Hematopoietic multipotent progenitor cell treated with erythropoietin and hydrocortisone succinate and interleukin-3 and kit ligand, for 6 days (in vitro differentiated cells): Measurements from ENCODE around the gene CWC25.
A peak's percentile ranks its signal among the peaks of the same experiment; 100 is the strongest.
"Not testable (repeated sequence)": the region's sequence is repeated elsewhere in the genome, so short reads cannot be mapped to it uniquely, and the experiment has no call there.

ENCODE experiments used
- DNase-seq: peaks from one replicate; pipeline ENCODE4 v3.0.0-alpha.2; 2015

CWC25 gene

DNA sequence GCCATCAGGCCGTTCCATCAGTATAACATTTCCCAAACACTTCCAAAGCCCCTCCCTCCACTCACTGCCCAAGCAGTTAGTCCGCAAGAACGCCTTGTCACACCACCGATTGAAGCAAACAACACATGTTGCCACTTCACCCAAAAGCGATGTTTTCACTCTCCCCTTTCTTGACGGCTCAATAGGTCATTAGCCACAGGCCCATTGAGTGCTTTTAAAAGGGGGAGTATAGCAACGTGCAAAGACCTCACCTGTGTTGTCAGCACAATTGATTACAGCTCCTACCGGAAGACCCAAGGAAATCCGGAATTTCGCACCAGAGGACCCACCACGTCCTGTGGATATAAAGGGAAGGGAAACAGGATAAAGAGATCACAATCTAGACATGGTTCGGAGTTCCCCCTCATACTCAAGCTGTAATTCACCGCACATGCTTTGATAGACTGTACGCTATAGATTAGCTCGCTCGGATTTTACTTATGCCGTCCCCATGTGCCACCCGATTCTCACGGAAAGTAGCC lies 27.7 kb upstream of the CWC25 start:
- DNase-seq = peak; percentile 56

DNA sequence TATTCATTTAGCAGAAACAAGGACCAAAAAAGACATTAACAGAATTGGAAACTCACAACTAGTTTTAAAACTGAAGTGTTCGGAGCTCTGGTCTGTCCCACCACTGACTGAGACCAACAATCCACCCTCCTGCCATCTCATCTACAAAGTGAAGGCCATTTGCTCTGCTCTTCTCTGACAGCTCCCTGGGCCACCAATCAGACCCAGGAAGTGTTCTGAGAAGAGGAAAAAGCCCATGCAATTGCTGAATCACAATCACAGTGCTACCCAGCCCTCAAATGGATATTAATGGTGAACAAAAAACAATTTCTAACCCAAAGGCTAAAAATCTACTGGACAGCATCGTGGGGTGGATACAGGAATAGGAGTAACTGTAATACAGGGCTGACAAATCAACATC lies 26.3 kb upstream of the CWC25 start:
- DNase-seq = peak; percentile 26

DNA sequence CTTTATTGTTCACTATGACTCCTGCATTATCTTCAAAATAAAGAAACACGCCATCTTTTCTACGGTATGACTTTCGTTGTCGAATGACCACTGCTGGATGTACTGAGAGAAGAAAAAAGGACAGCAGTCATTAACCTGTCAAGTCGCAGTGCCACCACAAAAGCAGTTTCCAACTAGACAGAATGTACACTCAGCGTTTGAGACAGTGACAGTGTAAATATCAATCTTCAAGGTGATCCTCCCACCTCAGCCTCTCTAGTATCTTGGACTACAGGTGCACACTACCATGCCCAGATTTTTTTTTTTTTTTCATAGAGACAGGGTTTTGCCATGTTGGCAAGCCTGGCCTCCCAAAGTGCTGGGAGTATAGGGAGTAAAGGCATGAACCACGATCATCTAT lies 25.3 kb upstream of the CWC25 start:
- no peak for DNase-seq

DNA sequence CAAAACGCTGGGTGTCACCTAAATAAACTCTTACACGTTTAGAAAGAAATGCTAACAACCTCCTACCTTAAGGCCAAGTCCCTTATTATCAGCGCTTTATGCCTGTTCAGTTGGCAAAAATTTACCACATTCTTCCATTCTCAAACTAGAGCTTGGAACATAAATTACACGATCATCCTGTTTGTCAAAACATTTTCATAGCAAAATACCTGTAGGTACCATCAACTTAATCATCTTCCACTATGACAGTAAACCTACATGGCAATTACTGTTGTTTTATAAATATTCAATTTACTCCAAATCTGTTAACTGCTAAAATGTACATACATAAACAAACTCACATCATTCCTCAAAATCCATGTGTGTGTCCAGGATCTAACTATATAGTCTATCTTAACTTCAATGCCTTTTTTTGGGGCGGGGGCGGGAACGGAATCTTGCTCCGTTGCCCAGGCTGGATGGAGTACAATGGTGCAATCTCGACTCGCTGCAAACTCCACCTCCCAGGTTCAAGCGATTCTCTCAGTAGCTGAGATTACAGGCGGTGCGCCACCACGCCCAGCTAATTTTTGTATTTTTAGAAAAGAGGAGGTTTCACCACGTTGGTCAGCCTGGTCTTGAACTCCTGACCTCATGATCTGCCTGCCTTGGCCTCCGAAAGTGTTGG lies 24.0 kb upstream of the CWC25 start:
- no peak for DNase-seq

DNA sequence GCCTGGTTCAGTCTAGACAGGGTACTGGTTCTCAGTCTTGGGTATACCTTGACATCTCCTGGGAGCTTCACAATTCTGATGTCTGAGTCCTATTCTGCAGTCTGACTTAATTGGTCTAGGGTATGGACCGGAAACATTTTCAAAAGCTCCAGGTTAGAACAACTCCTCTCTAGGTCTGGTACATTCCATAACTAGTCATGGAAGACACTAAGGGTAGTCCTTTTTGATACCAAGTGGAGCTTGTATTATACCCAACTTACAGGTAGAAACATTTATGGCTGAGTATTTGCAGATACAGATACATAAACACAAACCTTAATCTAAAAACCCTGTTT lies 23.4 kb upstream of the CWC25 start:
- DNase-seq = no peak

DNA sequence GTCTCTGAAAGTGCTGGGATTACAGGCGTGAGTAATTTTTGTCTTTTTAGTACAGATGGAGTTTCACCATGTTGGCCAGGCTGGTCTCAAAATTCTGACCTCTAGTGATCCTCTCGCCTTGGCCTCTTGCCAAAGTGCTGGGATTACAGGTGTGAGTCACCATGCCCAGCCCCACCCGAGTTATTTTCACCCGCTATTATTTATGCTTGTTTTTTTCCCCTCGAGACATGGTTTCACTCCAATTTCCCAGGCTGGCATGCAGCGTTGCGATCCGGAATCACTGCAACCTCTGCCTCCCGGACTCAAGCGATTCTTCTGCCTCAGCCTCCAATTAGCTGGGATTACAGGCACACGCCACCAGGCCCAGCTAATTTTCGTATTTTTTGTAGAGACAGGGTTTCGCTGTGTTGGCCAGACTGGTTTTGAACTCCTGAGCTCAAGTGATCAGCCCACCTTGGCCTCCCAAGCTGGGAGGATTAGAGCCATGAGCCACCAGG lies 19.2 kb upstream of the CWC25 start:
- DNase-seq = peak; percentile 31

DNA sequence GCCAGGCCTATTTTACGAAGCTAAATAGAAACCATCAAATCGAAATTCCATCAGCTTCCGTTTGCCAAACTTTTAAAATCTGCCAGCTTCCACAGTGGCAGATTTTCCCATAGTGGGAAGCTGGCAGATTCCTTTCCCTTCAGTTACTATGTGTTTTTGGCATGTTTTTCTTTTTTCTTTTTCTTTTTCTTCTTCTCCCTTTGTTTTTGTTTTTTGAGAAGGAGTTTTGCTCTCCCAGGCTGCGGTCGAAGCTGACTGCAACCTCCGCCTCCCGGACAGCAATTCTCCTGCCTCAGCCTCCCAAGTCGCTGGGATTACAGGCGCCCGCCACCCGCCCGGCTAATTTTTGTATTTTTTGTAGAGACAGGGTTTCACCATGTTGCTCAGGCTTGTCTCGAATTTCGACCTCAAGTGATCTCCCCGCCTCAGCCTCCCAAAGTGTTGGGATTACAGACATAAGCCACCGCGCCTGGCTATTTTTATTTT lies 684 bp upstream of the CWC25 start:
- no peak for DNase-seq

DNA sequence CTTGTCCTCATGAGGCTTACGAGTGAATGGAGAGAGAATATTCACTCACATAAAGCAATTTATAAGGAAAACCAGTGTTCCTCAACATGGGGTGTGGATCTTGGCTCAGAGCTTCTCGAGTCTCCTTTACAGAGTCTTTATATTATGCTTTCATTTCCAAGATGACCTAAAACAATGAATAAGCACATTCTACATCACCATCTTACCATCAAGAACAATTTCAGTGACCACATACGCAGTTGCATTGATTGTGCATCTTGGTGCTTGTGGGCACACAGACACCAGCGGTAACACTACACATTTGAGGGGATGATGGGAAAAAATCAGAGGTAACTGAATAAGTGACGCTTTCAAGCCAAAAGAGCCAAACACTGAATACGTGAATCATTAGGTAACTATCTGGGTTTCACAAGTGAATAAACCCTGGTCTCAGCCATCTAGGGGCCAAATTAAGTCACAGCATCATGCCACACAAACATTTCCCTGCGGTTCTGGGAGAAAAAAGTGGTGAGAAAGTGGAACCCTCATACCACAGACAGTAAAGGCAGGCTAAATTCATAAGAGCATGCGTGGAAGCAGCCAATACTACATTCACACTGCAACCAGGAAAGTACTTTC lies 9.4 kb downstream of the CWC25 start:
- peak; percentile 54 for DNase-seq

DNA sequence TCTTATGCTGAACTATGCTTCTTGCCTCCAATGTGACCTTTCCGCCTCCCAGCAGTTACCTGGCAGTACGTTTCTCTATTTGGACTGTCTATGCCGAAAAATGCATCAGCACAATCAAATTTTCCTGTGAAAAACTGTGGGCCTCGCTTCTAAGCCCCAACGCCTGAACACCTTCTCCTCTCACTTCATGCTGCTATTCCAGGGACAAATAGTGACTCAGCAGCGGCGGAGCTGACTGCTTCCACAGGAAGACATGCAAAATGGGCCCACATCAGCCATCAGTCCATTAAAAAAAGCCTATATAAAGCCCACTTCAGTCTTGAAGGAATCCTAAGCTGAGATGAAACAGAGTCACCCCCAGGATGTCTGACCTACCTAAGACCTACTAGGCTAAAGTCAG lies 15.3 kb downstream of the CWC25 start:
- DNase-seq = no peak

DNA sequence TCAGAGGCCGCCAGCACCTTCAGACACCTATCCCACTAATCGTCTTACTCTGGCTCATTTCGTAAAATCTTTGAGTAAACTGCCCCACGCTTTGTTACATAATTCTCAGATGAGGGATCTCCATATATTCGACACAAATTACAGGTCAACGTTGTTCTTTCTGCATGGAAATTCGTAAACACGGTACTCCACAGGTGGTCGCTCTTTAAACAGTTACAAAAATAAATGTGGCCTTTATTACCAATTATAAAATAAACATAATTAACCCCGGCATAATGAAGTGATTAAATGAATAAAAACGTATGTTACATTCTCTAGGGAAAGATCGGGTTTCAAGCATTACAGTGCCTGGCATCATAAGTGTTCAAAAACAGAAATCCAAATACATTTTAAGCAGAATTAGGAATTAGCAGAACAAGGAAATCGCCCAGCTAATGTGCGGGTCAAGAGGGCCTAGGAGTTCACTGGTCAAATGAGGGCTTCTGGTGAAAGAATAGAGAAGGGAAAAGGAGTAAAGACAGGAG lies 24.8 kb downstream of the CWC25 start:
- DNase-seq = no peak

DNA sequence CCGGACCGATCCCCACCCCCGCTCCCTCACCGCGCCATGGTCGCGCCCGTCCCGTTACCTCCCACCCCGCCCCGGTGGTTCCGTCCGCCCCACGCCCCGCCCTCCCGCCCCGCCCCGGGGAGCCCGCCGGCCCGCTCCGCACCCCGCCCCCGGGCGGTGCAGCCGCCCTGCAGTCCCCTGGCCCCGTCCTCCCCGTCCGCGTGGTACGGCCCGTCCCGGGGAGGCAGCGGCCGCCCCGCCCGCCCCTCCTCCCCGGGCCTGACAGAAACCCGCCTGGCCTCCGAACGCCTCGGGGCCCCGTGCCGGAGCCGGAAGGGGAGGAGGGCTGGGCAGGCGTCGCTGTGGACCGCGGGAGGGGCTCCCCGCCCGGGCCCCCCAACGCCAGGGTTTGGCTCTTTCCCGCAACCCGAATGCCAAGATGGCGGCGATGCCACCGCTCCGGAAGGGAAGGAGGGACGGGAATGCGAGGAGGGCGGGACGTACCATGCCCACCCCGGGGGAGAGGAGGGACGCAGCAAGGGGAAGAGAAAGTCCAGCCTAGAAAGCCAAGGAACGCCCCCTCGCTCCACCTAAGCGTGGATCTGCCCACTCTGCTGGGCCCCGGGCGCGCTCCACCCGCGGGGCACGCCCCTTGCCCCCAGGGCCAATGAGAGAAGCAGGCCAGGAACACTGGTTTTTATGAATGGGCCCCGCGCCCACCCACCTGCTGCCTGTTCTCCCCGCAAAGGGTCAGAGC lies 25.5 kb downstream of the CWC25 start, which contains the start of gene PIP4K2B:
Gene PIP4K2B (minus strand): TSS at position 56 of the 736 bp plus-strand sequence. CDS start 132 bp downstream, outside the sequence.
- DNase-seq = peak; percentile 99

DNA sequence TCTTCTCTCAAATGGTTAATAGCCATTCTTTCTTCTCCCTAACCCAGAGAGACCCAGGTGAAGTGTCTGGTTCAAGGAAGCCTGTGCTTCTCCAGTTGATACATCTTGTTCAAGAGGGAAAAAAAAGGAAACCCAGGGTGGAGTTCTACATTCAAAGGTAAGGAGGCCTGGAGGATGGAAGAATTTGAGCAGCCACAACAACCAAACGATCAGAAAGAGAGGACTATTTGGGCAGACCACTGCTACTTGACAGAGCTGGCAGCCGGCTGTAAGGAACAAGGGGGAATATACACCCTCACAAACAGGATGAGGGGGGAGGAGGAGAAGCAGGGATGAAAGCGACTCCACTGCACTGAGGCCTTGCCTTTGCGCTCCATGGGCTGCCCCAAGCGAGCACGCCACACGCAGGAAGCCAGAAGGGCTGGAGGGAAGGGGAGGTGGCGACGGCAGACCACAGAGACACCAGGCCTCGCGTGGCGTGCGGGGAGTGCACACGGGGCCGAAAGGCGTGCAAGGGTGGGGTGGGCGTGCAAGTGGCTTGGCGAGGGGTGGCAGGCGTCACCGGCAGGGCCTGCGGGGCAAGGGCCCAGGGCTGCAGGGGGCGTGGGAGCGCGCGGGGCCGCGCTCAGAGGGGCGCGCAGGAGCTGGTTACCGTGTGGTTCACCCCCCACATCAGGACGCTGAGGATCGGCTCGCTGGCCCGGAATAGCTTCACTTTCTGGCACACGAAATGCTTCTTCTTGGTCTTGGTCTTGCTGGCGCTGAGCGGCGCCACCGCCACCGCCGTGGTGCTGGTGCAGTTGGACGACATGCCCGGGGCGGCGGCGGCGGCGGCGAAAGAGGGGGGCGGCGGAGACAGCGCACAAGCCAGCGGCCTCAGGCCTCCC lies 26.3 kb downstream of the CWC25 start:
- peak; percentile 73 for DNase-seq

DNA sequence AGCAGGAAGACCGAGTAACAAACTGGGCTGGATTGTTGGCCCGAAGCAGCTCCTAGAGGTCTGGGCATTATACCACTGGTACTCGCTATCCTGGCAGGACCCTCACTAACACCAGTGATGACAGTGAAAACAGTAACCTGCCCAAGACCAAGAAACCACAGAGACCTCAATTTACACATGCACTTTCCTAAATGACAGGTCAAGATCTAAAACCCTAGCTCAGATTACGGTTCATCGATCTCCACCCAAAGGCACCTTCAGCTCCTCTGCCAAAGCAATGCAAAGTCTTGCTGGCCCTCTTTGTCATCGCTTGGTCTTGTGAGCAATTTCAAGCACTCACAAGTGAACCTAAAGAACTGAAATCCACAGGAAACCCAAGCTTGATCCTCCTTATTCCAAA lies 27.3 kb downstream of the CWC25 start:
- DNase-seq = no peak

DNA sequence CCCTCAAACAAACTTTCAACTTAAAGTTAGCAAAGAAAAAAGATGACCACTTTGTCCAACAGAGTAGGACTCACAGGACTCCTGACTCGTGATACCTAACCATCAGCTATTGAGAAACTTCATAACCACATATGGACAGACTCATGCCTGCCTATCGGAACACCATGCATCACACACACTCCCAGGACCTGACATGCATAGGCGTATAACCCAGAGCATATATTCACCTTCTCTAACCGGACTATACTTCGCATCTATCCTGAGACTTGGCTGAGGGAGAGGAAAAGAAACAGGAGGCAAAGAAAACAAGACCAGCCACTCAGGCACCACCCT lies 28.0 kb downstream of the CWC25 start:
- no peak for DNase-seq

DNA sequence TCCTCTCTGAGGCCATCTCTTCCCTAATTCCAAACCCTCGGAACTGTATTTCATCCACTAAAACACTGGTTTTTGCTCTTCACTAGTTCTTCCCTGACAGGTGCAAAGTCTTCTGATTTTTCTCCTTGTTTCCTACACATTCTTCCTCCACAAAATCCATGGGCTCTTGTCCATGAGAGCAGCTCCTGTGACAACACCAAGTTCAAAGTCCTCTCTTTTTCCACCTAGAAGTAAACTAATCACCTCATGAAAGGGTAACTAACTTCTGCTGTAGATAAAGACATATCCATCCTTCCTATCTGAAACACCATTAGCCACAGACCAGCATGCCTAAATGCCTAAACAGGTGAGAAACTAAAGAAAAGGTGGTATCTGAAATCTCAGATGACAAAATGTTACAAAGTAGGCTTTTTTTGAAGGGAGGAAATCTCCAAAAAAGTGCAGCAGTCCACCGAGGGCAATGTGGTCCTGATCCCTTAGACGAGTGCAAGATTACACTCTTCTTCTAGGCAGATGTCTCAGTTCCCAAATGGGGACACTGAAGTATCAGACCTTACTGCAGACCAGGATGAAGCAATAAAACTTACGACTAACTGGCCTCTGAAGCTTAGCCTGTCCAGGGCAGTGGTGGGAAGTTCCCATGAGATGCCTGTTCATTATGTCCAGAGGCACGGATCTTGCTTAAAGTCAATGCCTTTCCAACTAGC lies 28.5 kb downstream of the CWC25 start:
- DNase-seq = no peak

DNA sequence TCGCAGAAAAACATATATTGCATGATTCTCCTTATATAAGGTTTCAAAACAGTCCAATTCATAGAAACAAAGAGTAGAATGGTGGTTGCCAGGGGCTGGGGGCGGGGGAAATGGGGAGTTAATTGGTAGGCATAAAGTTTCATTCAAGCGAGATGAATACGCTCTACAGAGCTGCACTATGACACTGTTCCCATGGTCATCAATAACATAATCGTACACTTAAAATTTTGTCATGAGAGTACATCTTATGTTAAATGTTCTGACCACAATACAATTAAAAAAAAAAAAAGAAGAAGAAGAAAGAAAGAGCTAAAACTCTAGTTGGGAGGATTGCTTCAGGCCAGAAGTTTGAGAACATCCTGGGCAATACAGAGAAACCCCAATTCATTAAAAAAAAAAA lies 30.9 kb downstream of the CWC25 start:
- no peak for DNase-seq

DNA sequence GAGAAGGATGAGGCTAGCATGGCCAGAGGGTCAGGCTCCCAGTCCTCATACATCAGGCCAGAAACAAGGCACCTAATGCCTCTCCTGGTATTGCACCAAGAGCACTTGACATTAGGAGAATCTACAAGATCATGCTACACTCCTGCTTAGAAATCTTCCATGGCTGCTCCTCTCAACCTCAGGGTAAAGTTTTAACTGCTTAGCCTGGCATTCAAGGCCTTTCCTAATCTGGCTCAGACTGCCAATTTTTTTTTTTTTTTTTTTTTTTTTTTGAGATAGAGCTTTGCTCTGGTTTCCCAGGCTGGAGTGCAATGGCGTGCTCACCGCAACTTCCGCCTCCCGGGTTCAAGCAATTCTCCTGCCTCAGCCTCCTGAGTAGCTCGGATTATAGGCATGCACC lies 34.0 kb downstream of the CWC25 start:
- DNase-seq = no peak

DNA sequence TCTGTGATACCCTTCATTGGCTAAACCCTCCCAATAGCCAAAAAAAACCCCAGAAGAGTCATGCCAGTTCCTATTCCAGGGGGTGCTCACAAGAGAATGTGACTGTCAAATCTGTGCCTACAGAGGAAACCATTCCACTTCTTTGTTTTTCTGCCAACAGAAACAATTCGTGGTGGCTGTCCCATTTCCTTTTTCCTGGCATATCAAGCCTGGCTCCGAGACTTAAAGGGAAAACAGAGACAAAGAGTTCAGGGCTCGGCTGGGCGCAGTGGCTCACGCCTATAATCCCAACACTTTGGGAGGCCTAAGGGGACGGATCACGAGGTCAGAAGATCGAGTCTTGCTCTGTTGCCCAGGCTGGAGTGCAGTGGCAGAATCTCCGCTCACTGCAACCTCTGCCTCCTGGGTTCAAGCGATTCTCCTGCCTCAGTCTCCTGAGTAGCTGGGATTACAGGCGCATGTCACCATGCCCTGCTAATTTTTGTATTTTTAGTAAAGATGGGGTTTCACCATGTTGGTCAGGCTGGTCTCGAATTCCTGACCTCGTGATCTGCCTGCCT lies 34.9 kb downstream of the CWC25 start:
- DNase-seq = not testable (repeated sequence)

DNA sequence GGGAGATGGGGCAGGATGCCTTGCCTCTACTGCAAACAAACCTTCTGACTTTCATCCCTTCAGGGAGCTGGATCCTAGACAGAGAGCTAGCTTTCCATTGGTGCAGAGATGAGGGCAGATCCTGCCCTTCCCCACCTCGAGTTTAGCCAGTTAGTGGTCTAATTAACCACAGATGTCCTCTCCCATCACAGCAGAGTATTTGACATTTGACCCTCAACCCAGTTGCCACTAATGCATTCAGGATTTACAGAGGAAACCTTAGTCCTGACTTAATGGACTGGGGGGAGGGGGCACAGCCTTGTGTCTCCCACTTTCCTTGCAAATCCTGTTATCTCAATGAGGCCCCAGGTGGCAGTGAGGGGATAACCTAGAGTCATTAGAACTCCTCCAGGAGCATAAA lies 35.9 kb downstream of the CWC25 start:
- DNase-seq = no peak

DNA sequence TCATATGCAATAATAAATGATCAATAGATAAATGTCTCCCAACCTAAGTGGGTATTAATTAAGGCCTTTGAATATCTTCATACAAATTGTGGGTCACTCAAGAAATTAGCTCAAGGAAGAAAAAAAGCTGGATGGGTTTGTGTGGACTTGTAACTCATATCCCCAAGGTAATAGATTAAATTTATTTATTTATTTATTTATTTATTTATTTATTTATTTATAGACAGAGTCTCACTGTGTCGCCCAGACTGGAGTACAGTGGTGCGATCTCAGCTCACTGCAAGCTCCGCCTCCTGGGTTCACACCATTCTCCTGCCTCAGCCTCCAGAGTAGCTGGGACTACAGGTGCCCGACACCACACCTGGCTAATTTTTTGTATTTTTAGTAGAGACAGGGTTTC lies 37.1 kb downstream of the CWC25 start:
- DNase-seq = not testable (repeated sequence)

DNA sequence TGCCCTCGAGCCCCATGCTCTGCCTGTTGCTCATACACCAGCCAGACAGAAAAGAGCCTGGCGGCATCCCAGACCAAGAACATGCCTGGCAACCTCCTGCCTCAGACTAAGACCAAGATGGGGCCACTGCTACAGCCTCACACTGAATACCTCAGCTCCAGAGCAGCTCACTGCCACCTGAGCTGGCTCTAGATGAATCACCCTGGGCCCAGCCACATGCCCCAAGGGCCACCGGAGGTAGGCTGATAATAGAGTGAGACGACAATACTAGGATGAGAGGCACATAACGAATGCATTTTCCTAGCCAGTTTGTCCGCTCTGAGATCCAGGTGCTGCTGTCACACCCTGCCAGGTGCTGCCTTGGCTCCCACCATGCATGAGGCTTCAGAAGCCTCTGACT lies 38.7 kb downstream of the CWC25 start:
- DNase-seq = no peak

DNA sequence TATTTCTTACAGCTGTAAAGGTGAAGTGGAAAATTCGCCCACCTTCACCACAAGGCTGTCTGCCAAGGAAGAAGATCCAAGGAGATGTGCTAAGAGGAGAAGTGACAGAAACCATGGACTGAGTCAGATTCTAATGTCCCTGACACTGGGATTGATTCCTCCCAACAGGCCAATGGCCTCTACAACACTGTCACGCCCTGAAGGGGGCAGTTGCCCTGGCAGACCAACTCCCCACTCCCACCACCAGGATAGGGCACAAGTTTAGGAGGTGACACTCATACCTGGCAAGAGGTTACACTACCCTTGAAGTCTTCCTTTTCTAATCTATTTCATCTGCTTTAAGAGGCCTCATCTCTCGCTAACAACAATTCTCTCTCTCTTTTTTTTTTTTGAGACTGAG lies 41.9 kb downstream of the CWC25 start:
- no peak for DNase-seq
